A204.1 (cell line): ENCODE data around the gene CCNY.
"Not testable (repeated sequence)": the region's sequence is repeated elsewhere in the genome, so short reads cannot be mapped to it uniquely, and the experiment has no call there.

Experiments used
- FAIRE-seq: peaks from 2 replicates; lab custom pipeline; 2012; peaks lifted over from hg19 to GRCh38; lab: Jason Lieb, UNC

The CCNY gene

DNA sequence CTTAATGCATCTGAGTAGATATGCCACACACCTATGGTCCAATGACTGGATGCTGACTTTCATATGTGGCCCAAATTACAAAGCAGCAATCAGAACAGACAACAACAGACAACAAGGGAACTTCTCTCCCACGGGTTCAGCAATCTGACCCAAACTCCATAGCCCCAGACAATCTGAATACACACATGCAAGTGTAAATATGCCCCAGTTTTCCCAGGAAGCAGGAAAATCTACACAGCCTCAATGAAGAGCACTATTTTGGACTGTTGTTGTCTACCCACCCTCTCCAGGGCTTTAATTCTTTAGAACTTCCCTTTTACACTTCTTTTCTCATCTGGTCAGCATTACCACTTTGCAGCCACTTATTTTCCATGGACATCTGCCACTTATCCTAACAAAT, 2.0 kb upstream of the CCNY start:
- FAIRE-seq: no peak

DNA sequence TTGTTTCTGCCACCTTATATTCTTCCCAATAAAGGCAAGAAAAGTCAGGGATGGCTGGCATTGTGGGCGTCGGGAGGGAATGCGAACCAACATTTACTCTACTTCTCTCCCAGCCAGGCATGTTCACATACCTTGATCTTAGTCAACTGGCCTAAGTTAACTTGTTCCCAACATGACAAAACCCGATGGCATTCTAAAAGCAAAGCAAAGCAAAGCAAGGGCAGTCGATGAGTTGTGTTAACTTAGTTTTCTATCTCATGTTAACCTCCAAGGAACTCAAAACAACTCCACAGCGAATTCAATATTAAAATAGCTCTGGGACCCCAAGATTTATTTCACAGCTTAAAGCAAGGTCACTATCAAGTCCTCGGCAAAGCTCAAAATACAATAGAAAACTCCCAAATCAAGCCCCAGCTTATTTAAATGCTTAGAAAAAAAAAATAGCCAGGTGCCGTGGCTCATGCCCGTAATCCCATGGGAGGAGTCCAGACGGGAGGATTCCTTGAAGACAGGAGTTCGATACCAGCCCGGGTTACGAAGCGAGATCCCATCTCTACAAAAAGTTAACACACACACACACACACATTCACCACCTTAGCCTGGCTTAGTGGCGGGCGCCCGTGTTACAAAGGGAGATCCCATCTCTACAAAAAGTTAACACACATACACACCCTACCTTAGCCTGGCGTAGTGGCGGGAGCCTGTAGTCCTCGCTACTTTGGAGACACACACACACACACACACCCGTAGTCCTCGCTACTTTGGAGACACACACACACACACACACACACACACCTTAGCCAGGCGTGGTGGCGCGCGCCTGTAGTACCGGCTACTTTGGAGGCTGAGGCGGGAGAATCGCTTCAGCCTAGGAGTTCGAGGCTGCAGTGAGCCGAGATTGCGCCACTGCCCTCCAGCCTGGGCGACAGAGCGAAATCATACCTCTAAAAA, 901 bp upstream of the CCNY start:
- no peak for FAIRE-seq

DNA sequence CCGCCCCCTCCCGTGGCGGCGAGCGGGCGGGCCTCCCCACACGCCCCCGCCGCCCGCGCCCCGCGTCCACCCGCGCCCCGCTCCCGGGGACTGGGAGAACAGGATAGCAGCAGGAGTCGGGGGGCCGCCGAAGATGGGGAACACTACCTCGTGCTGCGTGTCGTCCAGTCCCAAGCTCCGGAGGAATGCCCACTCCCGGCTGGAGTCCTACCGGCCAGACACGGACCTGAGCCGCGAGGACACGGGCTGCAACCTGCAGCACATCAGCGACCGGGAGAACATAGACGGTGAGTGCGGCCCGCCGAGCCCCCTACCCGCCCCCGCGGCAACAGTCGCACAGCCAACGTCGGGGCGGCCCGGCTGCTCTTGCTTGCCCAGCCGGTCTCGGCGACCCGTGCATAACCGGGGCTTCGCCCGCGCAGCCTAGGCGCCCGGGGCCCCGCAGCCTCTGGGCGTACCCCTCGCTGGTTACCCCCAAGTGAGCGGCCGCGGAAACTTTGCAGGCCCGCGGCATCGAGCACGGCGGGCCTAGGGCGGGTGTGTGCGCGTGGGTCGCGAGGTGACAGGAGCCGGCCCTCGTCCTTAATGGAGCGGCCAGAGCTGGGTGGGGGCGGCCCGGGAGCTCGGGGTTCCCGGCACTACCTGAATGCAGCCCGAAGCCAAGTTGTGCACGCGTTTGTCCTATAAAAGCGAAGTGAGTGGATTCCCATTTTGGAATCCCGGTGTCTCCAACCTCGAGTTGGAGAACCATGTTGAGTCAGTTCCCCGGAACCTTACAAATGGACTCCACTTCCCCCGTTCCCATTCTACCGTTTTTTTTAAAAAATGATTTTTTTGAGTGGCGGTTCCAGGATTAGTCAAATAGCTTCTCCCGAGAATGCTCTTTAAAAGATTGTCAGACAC, 863 bp downstream of the CCNY start:
- no peak for FAIRE-seq

DNA sequence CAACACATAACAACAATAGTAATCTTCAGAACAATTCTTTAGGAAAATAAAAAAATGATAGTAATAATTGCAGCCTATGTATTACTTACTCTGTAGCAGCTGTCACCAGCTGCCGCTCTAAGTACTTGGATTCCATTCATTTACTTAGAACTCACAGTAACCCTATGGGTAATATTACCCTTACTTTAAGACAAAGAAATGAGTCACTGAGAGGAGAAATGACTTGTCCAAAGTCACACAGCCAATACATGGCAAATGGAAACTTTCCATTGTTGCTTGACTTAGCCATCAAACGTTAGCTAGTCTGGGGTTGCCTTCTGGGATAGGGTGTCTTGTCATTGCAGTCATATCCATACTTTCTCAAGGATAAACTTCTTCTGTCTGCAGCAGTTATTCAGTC, 3.6 kb downstream of the CCNY start:
- FAIRE-seq: no peak

DNA sequence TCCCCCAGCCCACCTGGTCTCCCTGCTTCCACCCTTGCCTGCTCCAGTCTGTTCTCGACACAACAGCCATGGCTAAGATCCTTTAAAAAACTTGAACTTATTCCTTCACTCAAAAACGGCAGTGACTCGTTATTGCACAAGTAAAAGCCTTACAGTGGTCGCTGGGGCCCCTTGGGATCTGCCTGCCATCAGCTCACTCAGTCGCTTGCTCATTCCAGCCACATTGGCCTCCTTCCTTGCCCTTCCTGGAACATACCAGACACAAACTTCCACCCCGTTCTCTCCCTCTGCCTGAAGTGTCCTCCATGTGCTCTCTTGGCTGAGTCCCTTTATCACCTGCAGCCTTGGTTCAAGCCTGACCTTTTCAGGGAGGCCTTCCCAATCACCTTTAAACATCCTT, 4.7 kb downstream of the CCNY start:
- no peak for FAIRE-seq

DNA sequence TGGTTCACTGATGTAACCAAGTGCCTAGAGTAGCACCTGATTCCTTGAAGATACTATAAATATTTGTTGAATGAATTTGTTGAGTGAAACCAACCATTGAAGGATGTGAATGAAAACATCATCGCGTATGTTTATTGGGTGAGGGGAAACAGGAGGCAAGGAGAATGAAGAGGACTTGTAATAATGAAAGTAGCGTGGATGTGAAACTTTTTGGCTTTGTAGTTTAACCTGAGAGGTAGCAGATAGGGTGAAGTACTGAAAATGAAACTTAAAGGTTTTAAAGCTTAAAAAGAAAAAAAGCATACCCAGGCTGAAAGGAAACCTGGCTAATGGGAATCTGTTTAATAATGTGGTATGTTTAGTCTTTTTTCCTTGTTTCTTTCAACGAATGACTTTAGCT, 5.2 kb downstream of the CCNY start:
- FAIRE-seq: no peak

DNA sequence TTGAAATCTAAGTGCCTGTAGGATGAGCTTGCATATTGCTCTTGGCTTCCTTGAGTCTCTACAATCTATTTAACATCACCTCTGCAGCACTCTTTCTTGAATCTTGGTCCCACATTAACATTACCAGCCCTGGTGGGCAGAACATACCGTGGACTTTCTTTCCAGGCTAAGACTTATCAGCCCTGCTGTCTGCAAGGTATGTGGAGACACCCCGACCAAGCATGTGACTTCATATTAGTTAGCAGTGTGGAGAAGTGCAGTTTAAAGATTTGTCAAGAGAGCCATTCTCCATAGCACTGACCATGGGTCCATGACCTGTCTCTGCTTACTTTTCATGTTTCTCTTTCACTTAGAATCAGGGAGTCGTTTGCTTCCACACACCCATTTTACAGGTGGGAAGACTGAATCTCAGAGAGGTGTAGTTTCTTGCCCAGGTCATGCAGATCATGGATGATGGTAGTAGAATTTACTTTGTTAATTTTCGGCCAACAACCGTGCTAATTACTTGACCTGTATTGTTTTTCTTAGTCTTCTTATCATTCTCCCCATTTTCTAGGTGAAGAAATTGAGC, 6.0 kb downstream of the CCNY start:
- no peak for FAIRE-seq

DNA sequence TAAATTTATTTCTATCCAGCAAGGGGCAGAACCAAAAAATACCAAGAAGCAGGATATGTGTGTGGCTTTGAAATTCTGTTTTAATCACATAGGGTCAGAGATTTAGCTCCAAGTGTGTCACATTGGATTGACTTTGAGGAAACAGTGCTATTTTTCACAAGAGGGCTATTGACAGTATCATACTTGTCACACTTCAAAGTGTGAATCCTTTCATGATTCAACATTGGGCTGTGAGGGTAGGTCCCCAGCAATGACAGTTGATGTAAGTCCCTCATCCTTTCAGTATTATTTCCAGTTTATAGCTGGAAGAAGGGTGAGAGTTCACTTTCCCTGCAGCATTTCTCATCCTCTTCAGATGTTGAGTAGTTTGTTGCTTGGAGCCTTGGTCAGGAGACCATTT, 7.4 kb downstream of the CCNY start:
- FAIRE-seq: no peak

DNA sequence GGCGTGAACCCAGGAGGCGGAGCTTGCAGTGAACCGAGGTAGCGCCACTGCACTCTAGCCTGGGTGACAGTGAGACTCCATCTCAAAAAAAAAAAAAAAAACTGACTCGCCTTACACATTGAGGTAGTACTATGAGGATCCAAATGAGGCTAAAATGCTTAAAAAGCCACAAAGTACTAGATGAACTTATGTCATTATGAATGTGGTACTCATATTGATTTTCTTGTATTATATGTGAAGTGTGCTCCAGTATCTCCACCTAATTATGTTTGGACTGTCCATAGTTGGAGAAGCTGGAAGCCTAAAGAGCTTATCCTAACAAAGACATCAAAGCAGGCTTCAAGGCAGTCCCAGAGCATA, 9.1 kb downstream of the CCNY start:
- FAIRE-seq: no peak

DNA sequence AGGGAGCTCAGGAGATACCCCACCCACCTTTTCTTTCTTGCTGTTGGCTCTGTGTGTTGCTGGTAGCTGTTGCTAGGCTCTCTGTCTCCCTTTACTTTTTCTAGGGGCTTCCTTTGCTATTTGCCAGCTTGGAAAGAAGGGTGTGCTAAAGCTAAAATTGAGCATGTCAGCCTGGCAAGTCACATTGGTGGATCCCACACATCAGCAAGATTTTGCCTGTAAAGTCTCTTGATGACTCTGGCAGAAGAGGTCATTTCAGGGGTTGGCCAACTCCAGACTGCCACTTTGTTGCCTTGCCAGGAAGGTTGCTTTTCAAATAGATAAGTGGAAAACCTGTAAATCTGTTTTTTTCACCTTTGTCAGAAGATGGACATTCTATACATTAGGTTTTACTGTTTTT, 9.9 kb downstream of the CCNY start:
- no peak for FAIRE-seq

DNA sequence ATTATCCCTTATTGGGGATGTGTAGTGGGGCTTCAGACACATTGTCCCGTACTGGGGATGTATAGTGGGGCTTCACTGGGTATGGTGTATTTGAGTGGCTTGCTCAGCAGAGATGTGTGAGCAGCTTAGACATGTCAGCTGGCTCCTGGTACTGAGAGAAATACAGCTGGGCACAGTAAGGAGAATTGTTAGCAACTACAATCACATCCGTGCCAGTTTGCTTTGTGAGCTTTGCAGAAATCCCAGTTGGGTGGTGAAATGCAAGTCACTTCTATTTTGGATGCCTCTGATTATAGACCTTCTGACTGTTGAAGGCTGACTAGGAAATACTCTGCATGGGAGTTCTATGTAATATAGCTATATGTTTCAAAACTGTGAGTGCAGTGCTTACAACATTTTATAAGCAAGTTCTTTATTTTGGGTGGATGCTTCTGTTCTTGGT, 10.8 kb downstream of the CCNY start:
- no peak for FAIRE-seq

DNA sequence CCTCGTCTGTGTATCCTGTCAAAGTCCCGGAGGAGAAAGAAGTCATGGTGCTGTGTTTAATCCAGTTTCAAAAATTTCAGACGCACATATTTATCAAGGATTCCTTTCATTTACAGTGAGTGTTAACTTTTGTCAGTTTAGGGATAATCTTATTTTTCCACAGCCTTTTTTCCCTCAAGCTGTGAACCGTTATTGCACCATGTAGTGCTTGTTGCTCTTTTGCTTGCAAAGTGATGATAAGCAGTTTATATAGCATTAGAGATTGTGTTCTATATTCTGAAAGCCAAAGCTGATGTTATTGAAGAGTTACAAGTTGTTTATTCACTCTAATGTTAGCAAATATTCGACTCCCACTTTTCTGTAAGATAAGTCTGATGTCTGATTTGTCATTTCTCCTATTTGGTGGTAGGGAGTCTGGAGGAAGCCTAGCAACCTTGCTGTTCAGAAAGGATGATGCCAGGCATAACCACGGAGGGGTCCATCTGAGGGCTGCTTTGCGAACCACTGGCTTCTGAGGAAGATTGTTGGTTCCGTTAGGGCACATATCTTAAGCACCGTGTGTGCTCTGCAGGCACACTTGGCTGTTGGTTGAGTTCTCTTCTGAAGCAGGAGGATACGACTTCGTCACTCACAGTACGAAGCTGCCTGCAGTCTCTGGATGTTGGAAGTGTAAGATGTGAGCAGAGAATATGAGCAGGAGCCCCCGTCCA, 11.7 kb downstream of the CCNY start:
- FAIRE-seq: no peak

DNA sequence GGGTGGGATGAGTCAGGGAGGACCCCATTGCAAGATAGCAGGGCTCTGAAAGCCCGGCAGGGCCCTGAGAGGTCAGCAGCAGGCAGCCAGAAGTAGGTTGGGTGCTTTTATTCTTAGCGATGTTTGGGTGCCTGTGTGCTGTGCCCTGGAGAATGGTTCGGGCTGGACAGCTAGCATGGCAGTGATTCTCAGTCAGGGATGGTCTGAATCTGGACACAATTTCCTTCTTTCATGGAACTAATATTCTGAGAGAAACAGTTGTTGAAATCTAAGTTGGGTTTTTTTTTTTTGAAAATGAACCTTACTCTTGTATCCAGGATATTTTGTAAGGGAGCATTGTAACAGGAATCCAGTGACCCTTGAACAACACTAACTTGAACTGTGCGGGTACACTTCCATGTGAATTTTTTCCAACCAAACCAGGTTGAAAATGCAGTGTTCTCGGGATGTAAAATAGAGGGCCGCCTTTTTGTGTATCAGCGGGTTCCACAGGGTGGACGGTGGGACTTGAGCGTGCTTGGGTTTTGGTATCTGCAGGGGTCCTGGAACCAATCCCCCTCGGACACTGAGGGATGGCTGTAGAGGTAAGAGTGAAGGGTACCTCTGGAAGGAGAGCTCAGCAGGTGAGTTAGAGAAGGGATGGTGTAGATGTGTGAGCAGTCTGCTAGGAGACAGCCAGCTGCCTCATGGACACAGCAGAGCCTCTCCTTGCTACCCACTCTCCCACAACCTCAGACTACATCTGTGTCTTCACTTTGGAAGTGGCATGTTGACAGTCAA, 12.5 kb downstream of the CCNY start:
- FAIRE-seq: no peak

DNA sequence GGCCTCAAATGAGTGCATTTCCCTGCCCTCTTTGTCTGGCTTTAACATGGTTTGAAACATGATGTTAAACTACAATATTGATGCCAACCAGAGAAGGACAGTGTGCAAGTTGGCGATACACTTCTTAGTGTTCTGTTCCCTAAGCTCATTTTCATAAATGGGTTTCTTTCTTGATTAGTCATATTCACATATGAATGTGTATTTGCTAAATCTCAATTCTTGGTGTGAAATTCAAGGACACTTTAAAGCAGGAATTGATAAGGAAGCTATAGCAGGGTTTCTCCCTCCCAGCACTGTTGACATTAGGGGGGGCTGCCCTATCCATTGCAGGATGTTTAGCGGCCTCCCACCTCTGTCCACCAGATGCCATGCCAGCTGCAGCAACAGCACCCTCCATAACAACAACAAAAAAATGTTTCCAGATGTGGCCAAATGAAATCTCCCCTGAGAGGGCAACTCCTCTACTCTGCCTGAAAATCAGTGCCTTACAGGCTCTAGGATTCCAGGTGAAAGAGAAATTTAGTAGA, 13.1 kb downstream of the CCNY start:
- FAIRE-seq: no peak

DNA sequence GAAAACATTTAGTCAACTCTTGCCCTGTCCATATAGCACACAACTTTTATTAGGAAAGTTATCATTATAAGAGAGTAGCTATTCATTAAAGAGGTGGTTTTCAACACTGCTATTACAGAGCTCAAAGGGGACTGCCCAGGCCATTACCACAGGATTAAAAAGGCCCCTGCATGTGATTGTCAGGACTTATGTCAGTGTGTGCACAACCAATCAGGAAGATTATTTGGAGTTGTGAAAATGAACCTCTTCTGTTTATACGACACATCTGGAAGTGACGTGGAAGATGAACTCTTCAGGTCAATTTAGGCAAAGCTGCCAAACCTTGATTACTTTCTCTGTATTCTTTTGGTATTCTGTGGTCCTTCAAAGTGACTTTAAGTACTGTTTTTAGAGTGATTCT, 14.7 kb downstream of the CCNY start:
- FAIRE-seq: no peak

DNA sequence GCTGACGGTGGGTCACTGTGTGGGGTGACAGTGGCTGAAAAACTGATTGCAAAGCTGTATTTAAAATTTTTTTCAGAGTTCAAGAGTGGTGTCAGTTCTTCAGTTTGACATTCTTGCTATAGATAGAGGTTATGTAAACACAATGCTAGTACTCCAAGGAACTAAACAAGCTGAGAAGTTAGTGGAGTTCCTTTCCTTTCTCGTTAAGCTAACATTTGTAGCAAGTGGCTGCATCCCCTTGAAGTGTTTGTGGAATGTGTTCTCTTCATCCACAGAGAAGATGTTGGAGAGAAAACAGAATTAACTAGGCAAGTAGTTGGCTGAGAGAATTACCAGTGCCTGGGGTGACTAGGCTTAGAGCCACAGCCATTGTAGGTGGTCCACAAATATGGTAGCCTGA, 15.8 kb downstream of the CCNY start:
- no peak for FAIRE-seq

DNA sequence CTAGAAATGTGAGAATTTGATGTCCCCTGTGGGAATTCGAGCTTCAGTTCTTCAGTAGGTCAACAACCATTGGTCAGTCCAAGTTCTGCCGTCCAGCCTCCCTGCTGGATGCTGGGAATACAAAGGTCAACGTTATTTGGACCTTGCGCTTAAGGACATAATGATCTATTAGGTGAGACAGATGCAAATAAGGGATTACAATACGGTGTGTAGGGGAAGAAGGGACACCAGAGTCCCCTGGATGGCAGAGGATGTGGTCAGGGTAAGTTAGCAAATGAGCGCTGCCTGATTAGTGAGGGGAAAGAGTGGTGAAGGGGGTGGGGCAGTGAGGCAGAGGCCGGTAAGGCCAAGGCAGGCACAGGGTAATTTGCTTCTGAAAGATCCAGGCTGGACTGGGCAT, 16.2 kb downstream of the CCNY start:
- no peak for FAIRE-seq

DNA sequence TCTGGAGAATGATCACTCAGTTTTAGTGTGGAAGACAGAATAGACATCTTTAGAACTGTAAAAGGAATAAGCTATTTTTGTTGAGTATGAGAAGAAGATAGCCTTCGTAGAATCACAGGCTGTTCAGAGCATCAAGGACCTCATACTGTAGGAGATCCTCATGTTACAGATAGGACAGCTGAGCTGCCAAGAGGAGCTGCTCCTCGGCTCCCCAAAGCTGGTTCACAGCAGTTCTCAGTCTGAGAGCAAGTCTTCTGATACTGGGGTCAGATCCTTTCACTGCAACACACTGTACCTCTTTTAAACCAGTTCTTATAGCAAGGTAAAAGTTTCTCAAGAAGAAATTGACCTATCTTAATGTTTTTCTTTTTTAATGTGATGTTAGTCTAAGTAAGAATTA, 17.1 kb downstream of the CCNY start:
- FAIRE-seq: no peak

DNA sequence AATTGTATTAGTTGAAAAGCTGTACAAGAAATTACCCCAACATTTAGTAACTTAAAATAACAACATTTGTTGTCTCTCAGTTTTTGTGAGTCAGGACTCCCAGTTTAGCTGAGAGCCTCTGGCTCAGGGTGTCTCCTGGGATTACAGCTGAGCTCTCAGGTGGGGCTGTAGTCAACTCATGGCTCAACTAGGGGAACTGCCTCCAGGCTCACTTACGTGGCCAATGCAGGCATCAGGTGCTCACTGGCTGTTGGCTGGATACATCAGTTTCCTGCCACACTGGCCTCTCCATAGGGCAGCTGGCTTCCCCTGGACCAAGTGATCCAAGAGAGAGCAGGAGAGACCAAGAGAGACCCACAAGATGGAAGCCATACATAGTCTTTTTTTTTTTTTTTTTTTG, 17.5 kb downstream of the CCNY start:
- no peak for FAIRE-seq

DNA sequence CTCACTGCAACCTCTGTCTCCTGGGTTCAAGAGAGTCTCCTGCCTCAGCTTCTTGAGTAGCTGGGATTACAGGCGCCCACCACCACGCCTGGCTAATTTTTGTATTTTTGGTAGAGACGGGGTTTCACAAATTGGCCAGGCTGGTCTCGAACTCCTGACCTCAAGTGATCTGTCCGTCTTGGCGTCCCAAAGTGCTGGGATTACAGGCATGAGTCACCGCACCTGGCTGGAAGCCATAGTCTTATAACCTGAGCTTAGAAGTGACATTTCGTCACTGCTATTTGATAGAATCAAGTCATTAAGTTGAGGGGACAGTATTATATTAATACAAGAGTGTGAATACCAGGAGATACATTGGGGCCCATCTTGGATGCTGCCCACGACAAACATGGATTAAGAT, 17.9 kb downstream of the CCNY start:
- FAIRE-seq: not testable (repeated sequence)

DNA sequence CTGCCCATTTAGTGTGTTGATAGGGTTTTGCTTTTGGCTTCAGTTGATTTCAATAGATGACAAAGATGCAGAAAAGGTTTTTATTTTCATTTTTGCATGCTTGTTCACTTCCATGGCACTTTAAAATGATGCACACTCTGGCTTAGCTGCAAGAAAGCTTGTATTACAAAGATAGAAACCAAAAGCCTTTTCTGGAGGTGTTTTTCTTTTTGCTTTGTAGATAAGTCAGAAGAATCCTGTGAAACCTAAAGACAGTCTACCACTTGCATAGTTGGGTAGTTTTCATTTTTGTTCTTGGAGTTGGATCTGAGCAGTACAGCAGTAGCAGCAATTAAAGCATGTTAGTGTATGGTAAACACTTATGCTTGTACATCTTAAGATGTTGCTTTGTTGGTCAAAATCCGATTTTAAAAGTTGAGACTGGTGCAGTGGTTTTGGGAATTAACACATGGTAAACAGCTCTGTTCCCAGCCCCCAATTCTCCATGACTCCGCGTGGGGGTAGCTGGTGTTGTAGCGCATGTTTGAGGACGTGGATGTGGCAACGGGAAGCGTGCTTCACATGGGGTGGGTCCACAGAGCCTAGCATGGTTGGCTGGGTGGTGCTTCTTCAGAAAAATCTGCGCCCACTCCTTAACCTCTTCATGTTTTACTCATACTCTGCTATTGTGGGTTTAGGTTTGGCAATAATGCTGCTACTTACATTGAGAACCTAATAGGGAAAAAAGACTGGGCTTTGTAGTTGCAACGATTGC, 19.8 kb downstream of the CCNY start:
- FAIRE-seq: no peak
